Nephron progenitor cell (in vitro differentiated cells): ENCODE results near the gene APOC1.
"Not testable (repeated sequence)": the region's sequence is repeated elsewhere in the genome, so short reads cannot be mapped to it uniquely, and the experiment has no call there.

Source experiments
- DNase-seq: peaks from one replicate; pipeline ENCODE4 v3.0.0; 2021
- H3K27ac Mint-ChIP-seq: 2 replicates; pipeline ENCODE4 v1.8.0; 2021; ENCODE audit warnings: mild to moderate bottlenecking, moderate library complexity, mixed read lengths
- H3K27me3 Mint-ChIP-seq: 2 replicates; pipeline ENCODE4 v1.8.0; 2021; ENCODE audit warnings: mild to moderate bottlenecking, low read depth, mixed read lengths; ENCODE audit not compliant: poor library complexity
- H3K36me3 Mint-ChIP-seq: 2 replicates; pipeline ENCODE4 v1.8.0; 2021; ENCODE audit warnings: low read depth, mixed read lengths
- H3K4me1 Mint-ChIP-seq: 2 replicates; pipeline ENCODE4 v1.8.0; 2021; ENCODE audit warnings: mixed read lengths
- H3K4me3 Mint-ChIP-seq: 2 replicates; pipeline ENCODE4 v1.8.0; 2021; ENCODE audit warnings: mild to moderate bottlenecking, moderate library complexity, mixed read lengths
- H3K9me3 Mint-ChIP-seq: 2 replicates; pipeline ENCODE4 v1.8.0; 2021; ENCODE audit warnings: mild to moderate bottlenecking, moderate library complexity, mixed read lengths
- TF ChIP-seq, protein P1 (sequence below): fragments of 200-600 bp; sonication (generic); IDR thresholded peaks from 2 replicates; pipeline ENCODE4 v1.5.0; 2021; ENCODE audit warnings: antibody characterized with exemption

APOC1 gene

DNA sequence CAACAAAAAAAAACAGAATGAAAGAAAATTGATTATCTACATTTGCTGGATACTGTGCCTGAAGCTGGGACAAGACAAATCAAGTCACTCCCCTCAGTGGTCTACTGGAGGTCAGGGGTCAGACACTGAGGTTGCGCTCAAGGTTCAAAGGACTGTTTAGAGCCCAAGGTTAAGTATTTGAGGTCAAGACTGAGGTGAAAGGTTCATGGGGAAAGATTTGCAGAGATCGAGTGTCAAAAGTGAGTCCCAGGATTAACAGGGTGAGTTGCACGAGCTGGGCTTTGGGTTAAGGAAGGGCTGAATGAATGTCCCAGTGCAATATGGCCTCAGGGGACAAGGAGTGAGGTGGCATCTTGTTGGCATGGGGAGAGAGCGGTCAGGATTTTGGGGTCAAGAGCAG lies 26.8 kb upstream of the APOC1 start:
- Mint-ChIP-seq H3K9me3 (no peaks in the 10 kb centered on the region), H3K4me3 (no peak overlapping the region), H3K27ac (peak overlapping the region; percentile 76), H3K36me3 (peaks cover 55% of the 10 kb centered on the region), H3K27me3 (peaks cover 3% of the 10 kb centered on the region), H3K4me1 (peaks cover 30% of the 10 kb centered on the region)
- DNase-seq = no peak
- TF ChIP-seq, protein P1, sequence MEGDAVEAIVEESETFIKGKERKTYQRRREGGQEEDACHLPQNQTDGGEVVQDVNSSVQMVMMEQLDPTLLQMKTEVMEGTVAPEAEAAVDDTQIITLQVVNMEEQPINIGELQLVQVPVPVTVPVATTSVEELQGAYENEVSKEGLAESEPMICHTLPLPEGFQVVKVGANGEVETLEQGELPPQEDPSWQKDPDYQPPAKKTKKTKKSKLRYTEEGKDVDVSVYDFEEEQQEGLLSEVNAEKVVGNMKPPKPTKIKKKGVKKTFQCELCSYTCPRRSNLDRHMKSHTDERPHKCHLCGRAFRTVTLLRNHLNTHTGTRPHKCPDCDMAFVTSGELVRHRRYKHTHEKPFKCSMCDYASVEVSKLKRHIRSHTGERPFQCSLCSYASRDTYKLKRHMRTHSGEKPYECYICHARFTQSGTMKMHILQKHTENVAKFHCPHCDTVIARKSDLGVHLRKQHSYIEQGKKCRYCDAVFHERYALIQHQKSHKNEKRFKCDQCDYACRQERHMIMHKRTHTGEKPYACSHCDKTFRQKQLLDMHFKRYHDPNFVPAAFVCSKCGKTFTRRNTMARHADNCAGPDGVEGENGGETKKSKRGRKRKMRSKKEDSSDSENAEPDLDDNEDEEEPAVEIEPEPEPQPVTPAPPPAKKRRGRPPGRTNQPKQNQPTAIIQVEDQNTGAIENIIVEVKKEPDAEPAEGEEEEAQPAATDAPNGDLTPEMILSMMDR = no peak

DNA sequence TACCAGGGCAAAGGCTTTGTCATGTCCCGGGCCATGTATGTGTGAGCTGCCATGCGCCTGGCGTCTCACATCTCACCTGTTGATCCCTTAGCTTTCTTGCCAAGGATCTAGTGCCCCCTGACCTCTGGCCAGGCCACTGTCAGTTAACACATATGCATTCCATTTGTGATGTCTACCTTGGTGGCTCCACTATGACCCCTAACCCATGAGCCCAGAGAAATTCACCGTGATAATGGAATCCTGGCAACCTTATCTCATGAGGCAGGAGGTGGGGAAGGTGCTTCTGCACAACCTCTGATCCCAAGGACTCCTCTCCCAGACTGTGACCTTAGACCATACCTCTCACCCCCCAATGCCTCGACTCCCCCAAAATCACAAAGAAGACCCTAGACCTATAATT lies 26.1 kb upstream of the APOC1 start:
- not testable (repeated sequence) for H3K27ac Mint-ChIP-seq, DNase-seq, H3K4me3 Mint-ChIP-seq, H3K27me3 Mint-ChIP-seq, H3K9me3 Mint-ChIP-seq
- Mint-ChIP-seq H3K36me3 (peaks cover 57% of the 10 kb centered on the region), H3K4me1 (peaks cover 36% of the 10 kb centered on the region)

DNA sequence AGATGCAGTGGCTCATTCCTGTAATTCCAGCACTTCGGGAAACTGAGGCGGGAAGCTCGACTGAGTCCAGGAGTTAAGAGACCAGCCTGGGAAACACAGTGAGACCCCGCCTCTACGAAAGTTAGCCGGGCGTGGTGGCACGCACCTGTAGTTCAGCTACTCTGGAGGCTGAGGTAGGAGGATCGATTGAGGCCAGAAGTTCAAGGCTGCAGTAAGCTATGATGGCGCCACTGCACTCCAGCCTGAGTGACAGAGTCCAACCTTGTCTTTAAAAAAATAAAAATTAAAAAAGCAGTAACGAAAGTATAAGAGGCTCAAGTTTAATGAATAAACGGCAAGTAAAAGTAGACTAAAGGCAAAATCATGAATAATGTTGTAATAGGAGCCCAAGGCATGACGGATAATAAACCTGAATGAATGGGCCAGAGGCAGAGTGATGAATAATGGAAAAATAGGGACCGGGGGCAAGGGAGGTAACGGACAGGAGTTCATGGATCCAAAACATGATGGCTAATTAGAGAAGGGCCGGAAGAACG lies 24.5 kb upstream of the APOC1 start:
- DNase-seq = no peak
- Mint-ChIP-seq H3K27ac (peak overlapping the region; percentile 98), H3K4me3 (peak overlapping the region; percentile 84), H3K9me3 (no peaks in the 10 kb centered on the region), H3K4me1 (peaks cover 32% of the 10 kb centered on the region), H3K27me3 (peaks cover 3% of the 10 kb centered on the region), H3K36me3 (peaks cover 62% of the 10 kb centered on the region)
- TF ChIP-seq, protein P1 = no peak

DNA sequence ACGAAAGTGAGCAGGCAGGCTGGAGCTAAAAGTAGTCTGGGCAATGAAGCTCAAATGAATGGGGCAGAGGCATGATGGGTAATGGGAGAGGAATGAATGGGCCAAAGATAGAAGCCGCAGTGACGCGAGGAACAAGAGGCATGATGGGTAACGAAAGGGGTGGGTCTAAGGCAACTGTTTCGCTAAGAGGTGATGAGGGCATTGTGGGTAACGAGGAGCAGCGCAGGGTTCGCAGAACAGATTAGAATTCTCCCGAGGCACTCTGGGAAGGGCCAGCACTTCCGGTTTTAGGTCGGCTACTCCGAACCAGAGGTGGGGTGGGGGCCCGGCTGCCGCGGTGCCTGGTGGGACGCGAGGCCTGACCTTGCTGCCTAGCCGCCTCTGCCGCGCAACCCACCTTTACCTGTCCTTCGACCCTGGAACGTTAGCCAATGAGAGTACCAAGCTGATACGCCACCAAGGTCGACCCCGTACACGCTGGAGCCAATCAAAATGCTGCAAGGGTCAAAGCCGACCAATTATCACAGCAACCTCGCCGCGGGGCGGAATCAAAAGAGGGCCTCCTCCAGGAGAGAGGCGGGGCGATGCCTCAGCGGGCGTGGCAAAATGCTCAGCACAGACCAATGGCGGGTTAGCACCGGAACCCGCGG lies 23.9 kb upstream of the APOC1 start:
- Mint-ChIP-seq H3K9me3 (no peaks in the 10 kb centered on the region), H3K36me3 (peaks cover 61% of the 10 kb centered on the region), H3K27ac (peak overlapping the region; percentile 98), H3K27me3 (peaks cover 3% of the 10 kb centered on the region), H3K4me3 (peak overlapping the region; percentile 84), H3K4me1 (peaks cover 32% of the 10 kb centered on the region)
- no peak for DNase-seq
- TF ChIP-seq, protein P1 = no peak

DNA sequence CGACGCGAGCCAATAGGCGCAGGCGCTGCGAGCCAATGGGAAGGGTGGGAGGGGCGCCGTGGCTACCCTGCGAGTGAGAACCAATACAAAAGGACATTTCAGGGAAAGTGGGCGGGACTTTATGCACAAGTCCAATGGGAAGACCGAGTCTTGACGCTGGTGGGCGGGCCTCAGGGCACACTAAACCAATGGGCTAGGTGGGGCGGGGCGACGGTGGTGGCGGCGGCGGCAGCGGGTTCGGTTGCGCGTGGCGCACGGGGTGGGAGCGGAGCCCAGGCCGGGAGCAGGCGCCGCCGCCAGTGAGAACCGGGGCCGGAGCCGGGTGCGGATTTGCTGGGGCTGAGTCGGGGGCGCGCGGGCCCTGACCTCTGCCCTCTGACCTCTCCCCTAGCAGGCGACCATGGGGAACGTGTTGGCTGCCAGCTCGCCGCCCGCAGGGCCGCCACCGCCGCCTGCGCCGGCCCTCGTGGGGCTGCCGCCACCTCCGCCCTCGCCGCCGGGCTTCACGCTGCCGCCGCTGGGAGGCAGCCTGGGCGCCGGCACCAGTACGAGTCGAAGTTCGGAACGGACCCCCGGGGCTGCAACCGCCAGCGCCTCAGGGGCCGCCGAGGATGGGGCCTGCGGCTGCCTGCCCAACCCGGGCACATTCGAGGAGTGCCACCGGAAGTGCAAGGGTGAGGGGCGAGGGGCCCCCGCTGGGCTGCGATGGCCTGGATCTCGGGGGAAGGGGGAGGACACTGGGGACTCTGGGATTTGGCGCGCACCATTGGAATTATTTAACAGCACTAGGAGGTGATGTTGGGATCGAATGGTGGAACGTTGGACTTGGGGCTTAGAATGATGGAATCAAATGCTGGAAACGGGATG lies 23.2 kb upstream of the APOC1 start, which contains the start of gene TOMM40:
TOMM40 (plus strand) TSS at position 239 of the 867 bp plus-strand sequence; CDS start at position 401, 162 bp downstream.
- peaks cover 61% of the 10 kb centered on the region for H3K36me3 Mint-ChIP-seq
- TF ChIP-seq, protein P1 = no peak
- peak; percentile 100 for DNase-seq
- peaks cover 3% of the 10 kb centered on the region for H3K27me3 Mint-ChIP-seq
- H3K9me3 Mint-ChIP-seq = no peaks in the 10 kb centered on the region
- H3K27ac Mint-ChIP-seq = peak within 1 kb of the TSS; percentile 99
- H3K4me1 Mint-ChIP-seq = peaks cover 32% of the 10 kb centered on the region
- peak within 1 kb of the TSS; percentile 95 for H3K4me3 Mint-ChIP-seq

DNA sequence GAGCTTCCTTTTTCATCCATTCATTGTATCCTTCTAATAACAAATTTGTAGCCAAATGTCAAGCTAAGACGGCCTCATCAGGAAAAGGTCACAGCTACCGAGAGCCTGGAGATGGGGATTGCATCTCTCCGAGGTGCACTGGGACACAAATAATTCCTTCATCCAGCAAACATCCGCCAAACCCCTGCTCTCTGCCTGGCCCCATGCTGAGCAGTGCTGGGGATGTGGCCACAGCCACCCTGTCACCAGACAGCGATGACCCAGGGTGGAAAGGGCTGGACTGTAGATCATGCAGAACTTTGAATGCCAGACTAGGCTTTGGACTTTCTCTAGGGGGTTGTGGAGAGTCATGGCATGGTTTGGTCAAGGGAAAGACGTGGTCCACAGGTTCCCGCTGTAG lies 21.5 kb upstream of the APOC1 start:
- Mint-ChIP-seq H3K9me3 (no peaks in the 10 kb centered on the region), H3K36me3 (peaks cover 60% of the 10 kb centered on the region), H3K27me3 (peaks cover 3% of the 10 kb centered on the region), H3K27ac (peak overlapping the region; percentile 64), H3K4me1 (peaks cover 32% of the 10 kb centered on the region), H3K4me3 (peak overlapping the region; percentile 95)
- DNase-seq = no peak
- TF ChIP-seq, protein P1 = no peak
